ENCODE measurements around the gene MS4A6E.
"Not testable (repeated sequence)": the region's sequence is repeated elsewhere in the genome, so short reads cannot be mapped to it uniquely, and the experiment has no call there.

Gene MS4A6E, protein sequence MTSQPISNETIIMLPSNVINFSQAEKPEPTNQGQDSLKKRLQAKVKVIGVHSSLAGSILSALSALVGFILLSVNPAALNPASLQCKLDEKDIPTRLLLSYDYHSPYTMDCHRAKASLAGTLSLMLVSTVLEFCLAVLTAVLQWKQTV

DNA sequence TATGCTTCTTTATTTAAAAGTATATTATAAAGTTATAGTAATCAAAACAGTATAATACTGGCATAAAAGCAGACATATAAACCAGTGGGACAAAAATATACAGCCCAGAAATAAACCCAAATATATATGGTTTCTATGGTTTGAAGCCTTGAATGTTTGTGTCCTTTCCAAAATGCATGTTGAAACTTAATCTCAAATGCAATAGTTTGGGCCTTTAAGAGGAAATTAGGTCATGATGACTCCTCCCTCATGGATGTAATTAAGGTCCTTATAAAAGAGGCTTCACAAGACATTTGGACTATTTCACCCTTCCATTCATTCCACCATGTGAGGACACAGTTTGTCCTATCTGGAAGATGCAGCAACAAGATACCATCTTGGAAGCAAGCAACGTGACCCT, at the start of gene MS4A6E:
TSS of gene MS4A6E (plus strand) at position 301 of the 400 bp plus-strand sequence. CDS start 7,641 bp downstream, outside the sequence.
- DNase-seq = no peak

DNA sequence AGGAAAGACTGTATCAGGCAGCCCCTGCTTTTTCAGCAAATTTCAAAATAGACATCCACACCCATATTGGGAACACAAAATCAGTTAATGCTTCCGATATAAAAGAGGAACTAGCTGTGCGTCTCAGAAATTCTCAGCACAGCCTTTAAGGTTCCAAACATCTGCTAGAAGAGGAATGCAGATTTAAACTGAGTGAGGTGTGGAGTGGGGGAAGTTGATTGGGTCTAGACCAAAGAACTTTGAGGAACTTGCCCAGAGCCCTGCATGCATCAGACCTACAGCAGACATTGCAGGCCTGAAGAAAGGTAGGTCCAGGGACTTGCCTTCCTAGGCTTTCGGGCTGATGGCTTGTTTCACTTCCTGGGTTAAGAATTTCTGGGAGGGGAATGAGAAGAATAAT, 46.6 kb upstream of the MS4A6E start, which contains the start of gene MS4A4A:
TSS of gene MS4A4A (plus strand) at position 255 of the 400 bp plus-strand sequence. CDS start at position 265, 10 bp downstream.
- DNase-seq = no peak

DNA sequence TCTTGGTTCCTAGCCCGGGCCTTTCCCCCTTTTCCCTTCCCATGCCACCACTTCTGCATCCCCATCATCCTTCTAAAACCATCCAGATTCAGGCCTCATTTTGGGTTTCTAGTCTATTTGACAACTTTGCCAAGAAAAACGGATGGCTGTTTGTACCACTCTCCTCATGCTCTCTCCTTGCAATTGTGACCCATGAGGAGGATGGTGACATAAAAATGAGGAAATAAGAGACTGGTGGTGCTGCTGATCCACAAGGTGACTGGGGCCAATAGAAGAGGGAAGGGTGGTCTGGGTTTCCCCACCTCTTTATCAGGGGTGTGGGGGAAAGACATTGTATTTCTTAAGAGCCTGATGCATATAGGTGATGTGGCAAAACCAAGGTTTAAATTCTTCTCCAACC, 45.6 kb upstream of the MS4A6E start:
- DNase-seq = no peak

DNA sequence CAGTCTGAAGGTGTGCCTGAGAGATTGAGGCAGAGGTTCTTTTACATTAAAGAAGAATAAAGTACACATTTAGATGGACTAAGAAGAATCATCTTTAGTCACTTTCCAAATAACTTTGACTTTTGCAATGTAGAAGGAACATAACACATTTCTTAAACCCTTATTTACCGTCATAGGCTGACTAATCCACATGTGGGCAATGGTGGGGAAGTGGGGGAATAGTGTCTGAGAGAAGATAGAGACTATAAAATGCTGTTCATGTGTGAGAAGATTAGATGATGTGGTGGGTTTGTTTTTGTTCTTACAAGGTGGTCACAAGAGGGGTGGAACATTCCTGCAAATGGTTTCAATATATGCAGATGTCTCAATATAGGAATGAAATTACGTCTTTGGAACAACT, 44.8 kb upstream of the MS4A6E start:
- no peak for DNase-seq

DNA sequence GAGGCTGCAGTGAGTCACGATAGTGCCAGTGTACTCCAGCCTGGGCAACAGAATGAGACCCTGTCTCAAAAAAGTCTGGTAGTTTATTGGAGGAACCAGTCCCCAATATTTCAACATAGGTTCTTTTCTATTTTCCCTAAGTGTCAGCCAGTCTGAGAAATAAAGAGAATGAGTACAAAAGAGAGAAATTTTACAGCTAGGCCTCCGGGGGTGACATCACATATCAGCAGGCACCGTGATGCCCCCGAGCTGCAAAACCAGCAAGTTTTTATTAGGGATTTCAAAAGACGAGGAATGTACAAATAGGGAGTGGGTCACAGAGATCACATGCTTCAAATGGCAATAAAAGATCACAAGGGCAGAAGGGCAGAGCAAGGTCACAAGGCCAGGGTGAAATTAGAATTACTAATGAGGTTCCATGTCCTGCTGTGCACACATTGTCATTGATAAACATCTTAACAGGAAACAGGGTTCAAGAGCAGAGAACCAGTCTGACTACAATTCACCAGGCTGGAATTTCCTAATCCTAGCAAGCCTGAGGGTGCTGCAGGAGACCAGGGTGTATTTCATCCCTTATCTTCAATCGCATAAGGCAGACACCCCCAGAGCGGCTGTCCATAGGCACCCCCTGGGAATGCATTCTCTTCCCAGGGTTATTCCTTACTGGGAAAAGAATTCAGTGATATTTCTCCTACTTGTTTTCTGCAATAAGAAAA, 41.5 kb upstream of the MS4A6E start:
- not testable (repeated sequence) for DNase-seq

DNA sequence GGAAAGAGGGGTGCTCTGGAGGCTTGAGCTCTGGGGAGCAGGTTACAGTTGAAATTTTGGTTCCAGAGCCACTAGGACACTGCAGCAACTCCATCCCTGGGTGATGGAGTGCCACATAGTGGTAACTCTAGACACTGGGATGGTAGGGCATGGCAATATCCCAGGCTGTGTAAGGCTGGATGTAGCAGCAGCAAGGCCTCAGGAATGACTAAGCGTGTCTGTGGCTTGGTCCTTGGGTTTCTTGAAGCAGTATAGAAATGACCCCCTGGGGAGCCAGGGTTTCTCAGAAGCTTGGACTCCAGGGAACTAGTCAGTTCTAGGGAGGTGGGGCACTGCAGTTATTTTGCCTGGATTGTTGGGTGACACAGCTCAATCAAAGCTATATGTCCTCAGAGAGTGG, 38.5 kb upstream of the MS4A6E start:
- no peak for DNase-seq

DNA sequence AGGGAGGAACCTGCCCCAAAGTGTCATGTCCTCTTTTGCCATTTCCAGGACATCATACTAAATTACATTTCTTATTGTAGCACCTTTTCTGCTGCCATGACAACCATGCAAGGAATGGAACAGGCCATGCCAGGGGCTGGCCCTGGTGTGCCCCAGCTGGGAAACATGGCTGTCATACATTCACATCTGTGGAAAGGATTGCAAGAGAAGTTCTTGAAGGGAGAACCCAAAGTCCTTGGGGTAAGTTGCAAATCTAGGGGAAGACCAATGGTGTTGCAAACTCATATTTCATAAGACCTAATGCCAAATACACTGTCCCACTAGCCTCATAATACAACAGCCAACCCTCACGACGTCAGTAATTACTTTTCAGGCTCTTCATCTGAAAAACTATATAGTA, 34.9 kb upstream of the MS4A6E start:
- no peak for DNase-seq

DNA sequence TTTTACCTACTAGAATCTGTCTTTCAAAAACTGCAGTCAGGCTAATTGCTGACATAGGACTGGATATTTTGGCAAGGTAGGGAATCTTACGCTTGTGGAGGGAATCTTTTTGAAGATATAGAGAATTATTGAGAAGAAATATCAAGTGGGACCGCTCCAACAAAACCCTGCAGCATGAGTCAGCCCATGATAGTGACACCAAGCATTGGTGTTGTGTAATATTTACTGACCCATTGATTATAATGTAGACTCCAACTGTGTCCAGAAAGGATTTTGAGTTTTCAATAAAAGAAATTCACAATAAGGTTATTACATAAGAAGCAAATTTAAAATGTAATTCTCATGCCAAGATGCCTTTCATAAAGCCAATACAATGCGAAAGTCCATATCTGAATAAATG, 25.9 kb upstream of the MS4A6E start:
- DNase-seq = no peak

DNA sequence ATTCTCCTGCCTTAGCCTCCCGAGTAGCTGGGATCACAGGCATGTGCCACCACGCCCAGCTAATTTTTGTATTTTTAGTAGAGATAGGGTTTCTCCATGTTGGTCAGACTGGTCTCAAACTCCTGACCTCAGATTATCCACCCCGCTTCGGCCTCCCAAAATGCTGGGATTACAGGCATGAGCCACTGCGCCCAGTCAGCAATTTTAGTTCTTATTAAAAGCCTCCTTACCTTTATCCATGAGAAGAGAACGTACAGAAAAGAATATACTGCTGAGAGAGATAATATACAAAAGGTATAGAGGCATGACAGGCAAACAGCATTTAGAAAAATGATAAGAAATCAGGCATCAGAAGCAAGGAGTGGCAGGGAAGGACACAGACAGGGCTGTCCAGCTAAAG, 25.2 kb upstream of the MS4A6E start:
- not testable (repeated sequence) for DNase-seq

DNA sequence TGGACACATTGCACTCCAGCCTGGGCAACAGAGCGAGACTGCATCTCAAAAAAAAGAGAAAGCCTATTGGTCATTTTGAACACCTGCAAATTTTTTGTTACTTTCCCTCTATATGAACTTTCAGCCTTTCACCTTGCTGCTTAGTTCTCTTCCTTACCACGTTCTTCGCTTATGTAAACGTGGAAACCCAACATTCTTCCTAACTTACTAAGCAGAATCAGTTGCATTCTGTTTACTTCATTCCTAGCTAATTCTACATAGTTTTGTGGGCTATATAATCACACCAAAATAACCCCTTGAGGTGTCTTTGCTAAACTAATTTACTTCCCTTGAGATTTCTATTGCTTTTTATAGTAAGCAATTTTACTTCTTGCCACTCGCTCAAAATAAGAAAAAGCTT, 23.4 kb upstream of the MS4A6E start:
- no peak for DNase-seq

DNA sequence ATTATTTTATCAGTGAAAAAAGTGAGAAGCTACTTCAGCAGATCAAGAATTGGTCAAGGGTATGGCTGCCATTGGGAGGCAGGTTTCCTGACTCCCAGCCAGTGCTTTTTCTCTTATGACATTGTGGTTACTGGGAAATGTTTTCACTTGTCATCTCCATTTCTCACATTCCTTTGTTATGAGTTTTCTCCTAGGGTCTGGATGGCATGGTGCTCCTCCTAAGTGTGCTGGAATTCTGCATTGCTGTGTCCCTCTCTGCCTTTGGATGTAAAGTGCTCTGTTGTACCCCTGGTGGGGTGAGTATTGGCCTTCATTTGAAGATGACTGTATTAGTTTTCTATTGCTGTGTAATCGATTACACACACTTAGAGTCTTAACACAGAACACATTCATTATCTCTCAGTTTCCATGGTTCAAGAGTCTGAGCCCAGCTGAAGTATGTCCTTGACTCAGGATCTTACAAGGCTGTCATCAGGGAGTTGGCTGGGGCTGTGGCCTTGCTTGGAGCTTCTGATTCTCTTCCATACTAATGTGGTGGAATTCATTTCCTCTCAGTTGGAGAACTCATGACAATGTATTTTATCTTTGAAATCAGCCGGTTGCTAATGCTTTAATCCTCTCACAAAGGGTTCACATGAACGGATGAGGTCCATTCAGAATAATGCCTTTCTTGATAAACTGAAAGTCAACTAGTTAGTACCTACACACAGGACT, 21.0 kb upstream of the MS4A6E start:
- DNase-seq = no peak

DNA sequence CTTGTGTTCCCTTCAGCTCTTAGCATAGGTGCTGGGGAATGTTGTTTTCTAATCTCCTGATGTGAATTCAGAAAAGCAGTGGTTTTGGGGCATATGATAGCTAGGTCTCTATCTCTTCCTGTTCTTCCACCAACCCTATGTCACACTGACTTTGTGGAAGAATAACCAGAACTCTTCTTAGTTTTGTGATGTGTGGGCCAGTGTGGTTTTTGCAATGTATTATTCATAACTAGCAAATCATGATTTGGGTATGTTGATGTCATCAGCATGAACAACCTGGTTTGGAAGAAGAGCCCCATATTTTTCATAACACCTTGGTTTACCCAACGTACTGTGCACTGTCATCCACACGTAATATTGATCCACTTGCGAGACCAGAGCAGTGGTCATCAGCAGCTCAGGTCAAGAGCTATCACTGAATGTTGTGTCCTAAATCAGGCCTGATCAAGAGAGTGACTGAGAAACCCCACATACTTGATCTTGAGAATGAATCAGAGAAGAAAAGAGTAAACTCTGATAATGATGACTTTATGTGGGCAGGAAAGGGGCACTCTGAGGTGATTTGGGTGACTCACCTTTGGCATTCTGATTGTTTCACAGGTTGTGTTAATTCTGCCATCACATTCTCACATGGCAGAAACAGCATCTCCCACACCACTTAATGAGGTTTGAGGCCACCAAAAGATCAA, 19.4 kb upstream of the MS4A6E start:
- DNase-seq = peak; percentile 17

DNA sequence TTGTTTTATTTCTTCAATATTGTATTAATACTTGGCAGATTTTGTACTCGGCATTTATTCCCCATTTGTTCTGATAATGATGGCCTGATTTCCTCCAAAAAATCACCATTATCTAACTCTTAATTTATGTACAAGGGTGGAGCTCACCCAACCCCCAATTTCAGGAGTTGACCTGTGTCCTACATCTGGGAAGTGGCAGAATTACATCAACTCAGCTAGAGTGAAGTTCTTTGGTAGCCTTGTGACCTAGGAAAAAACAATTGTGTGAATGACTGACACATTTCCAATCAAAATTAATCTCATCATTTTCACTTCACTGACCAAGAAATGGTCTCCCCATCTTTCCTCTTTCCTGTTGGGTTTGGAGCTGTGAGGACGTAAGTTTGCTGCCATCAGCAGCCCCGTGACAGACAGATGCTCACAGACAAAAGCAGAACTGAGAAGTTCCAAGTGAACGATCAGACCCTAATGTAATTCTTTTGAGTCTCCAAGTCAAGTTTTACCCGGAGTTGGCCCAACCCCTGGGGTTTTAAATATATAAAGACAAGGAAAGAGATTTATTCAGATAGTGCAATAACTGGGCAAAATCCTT, 16.6 kb upstream of the MS4A6E start:
- DNase-seq = no peak

DNA sequence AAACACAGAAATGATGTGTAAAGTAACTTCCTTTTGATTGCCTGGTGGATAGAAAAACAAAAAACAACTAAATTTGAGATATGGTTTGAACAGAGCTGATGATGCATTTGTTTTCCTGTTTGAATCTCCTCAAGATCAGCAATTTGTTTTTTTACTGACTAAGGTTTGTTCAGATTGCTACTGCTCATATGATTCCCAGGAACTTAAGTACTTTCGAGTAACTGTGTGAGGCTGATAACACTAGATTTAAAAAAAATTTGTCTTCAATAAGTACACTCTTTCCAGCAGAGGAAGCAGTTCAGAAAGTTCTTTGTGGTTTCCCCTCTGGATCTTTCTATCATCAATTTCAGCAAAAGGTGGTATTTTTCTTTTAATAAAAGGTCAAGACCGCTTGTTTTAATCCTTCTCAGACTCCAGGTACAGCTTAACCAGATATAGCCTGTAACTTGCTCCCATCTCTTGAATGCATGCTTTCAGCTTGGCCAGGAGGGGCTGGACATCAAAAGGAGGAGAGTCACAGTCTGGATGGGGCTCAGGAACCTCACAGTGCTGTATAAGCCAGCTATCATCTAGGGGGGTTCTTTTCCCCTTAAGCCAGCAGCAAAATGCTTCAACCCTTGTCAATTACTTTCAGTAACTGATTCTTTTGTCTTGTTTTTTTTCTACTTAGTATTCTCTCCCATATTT, 12.3 kb upstream of the MS4A6E start:
- DNase-seq = no peak

DNA sequence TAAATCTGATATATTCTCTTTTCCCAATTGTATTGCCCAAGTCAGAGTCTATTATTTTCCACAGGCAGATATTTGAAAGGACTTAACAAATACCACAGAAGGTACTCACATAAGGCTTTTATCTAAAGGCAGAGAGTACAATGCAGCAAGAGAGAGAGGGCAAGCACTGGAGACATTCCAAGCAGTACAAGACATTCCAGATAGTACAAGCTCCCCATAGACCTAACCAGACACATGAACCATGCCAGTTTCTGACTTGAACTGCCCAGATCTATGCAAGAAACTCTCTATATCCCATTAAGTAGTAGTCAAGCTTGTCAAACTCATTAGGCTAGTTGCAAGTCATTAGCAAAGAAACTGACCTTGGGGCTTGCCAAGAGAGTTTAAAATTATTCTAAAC, 11.2 kb upstream of the MS4A6E start:
- DNase-seq = no peak

DNA sequence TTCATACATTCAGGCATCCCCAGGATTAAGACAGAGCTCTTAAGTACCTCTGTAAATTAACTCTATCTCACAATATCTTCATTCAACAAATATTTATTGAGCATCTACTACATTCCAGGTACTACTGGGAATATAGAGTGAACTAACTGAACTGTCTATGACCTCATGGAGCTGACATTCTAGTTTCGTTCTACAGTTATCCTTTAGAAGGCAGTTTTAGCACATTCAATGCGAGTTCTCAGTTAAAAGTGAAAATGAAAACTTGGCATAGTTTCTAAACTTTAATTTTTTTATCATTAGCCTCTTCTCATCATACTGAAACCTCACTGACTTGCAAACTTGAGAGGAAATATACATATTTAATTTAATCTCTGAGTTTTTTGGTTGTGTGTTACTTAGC, 10.7 kb upstream of the MS4A6E start:
- DNase-seq = no peak

DNA sequence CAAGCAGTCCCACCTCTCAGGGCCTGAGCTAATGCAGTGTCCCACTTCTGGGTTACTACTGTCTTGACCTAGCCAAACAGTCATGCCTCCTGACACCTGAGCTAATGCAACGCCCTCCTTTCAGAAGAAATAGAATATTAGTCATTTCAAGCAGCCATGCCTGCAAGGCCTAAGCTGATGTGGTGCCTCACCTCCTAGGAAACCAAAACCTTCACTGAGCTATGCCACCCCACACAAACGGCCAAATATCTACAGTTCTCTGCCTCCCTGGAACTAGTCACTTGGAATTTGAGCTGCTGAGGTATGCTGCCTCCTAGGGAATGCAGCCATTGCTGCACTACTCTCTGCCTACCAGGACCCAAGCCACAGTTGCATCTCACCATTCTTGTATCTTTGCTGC, 8.3 kb upstream of the MS4A6E start:
- no peak for DNase-seq

DNA sequence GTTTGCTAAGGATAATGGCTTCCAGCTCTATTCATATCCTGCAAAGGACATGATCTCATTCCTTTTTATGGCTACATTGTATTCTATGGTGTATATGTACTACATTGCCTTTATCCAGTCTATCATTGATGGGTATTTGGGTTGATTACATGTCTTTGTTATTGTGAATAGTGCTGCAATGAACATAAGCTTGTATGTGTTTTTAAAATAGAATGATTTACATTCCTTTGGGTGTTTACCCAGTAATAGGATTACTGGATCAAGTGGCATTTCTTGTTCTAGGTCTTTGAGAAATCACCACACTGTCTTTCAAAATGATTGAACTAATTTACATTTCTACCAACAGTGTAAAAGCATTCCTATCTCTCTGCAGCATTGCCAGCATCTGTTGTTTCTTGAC, 6.0 kb upstream of the MS4A6E start:
- DNase-seq = no peak

DNA sequence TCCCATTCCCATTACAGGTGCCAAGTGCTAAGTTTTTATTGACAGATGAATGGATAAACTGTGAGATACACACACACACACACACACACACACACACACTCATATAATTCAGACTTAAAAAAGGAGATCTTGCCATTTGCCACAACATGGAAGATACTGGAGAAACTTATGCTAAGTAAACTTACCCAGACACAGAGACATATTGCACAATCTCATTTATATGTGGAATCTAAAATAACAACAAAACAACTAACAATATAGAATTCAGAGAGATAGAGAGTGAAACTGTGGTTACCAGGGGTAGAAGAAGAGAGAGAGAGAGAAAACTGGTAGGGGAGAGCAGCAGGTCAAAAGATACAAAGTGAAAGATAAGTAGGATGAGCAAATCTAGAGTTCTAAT, 1.4 kb downstream of the MS4A6E start:
- DNase-seq = no peak

DNA sequence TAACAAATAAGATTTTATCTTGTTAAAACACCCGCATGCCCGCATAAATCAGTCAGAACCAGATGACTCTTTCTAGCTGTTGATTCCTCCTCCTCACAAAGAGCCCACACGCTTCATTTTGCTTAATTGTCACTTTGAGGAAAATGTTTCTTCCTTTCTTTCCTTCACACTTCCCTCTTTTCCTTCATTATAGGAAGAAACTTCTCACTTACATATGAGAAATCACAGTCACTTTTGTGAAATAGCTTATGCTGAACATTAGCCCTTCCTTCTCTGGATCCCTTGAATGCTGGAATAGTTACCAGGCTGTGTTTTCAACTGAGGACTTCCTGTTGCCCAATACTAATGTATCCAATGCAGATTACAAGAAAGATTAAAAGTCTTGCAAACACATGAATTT, 5.8 kb downstream of the MS4A6E start:
- no peak for DNase-seq

DNA sequence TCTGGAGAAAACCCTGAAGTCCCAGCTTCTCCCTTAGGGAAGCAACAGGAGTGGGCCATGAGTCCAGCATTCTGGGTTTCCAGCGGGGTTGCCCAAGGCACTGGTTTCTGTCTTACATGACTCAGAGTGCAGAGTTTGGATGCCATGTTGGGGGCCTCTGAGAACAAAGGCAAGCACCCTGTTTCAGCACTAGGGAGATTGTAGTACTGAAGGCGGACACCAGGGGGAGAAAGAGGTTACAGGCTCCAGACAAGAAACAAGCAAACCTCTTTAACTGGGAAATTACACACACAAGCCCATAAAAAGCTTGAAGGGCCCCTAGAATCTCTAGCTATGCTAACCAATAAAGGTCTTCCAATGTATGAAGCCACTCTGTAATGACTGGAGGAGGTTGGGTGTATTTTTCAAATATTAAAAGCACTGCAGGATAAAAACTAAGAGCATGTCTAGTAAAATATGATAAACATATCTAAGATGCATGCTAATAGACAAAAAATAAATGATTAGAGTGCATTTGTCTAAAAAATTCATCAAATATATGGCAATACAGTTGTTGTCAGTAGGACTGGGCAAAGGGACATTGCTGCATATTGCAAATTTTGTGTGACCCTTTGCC, 7.1 kb downstream of the MS4A6E start:
- DNase-seq = peak; percentile 78

DNA sequence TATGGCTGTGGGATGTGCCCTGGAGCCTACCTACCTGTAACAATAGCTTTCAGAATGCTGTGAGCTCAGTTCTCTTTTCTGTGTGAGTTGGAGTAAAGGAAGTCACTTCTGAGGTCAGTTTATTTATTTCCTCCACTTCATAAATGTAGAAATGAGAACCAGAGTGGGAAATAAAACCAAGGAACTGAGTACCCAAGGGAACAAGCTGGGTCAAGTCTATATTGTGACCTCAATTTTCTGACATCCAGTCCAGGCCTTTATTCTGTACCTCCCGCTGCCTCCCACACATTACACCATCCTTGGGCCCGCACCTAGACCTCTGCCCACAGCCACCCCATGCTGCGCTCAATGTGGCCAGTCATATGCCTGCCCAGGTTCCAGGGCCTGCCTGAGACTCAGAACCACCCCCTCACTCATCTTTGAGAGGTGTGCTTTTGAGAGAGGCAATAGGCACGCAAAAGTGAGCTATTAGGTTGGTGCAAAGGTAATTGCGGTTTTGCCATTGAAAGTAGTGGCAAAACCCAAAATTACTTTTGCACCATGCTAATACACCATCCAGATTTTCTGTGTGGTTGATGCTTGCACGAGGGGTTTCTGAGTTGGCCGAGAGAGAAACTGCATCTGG, 9.8 kb downstream of the MS4A6E start:
- DNase-seq = no peak
